Activated effector memory CD4-positive, alpha-beta T cell treated with Interleukin-2 at 50 U/mL for 16 hours (primary cell): ENCODE data around the gene CETP.

Experiments
- DNase-seq: peaks from one replicate; pipeline ENCODE4 v3.0.0-alpha.2; 2020

The CETP gene

DNA sequence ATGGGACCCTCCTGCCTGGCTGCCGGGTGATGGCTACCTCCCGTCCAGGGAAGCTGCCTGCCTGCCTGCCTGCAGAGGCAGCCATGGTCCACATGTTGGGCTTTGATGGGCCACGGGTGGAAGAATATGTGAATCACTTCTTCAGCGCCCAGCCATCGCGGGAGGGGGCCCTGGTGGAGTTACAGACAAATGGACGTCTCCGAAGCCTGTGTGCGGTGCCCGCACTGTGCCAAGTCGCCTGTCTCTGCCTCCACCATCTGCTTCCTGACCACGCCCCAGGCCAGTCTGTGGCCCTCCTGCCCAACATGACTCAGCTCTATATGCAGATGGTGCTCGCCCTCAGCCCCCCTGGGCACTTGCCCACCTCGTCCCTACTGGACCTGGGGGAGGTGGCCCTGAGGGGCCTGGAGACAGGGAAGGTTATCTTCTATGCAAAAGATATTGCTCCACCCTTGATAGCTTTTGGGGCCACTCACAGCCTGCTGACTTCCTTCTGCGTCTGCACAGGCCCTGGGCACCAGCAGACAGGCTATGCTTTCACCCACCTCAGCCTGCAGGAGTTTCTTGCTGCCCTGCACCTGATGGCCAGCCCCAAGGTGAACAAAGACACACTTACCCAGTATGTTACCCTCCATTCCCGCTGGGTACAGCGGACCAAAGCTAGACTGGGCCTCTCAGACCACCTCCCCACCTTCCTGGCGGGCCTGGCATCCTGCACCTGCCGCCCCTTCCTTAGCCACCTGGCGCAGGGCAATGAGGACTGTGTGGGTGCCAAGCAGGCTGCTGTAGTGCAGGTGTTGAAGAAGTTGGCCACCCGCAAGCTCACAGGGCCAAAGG, 64.4 kb downstream of the CETP start:
- DNase-seq = no peak

- DNase-seq = no peak
Measured at GRCh38 chr16:57026778-57027062, 65.0 kb downstream of the CETP start.

GRCh38 chr16:57027067-57027466, 65.3 kb downstream of the CETP start:
- DNase-seq = no peak

DNA sequence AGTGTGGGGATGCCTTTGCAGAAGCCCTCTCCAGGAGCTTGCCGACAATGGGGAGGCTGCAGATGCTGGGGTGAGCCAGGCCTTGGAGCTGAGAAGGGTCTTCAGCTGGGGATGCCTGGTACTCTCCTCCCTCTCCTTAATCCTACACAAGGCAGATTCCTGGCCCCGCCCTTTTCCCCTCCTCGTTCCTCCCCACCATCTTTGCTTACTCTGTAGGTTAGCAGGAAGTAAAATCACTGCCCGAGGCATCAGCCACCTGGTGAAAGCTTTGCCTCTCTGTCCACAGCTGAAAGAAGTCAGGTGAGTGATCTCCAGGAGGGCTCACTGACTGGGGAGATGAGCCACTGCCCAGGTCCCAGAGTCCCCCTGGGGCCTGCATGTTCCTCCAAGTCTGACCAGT, 66.3 kb downstream of the CETP start:
- no peak for DNase-seq

GRCh38 chr16:57029161-57030160, 67.7 kb downstream of the CETP start:
- no peak for DNase-seq

- no peak for DNase-seq
Measured at GRCh38 chr16:57030346-57030902, 68.7 kb downstream of the CETP start.

DNA sequence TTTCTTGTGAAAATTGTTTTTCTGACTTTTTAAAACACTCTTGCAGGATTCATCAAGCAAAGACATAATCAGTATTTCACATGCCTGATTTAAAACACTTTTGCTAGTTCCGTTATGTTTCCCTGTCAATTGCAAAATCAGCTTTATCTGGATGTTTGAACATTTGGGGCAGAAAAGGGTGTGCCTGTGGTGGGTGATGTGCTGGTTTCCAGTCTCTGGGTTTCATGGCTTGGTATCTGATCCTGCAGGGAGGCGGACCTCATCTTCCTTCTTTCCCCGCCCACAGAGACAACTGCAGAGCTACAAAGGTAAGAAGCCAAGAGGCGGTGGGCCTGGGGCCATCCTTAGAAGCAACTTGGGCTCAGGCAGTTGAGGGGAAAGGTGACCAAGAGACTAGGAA, 69.4 kb downstream of the CETP start:
- DNase-seq = no peak

GRCh38 chr16:57032346-57032745, 70.6 kb downstream of the CETP start:
- DNase-seq = no peak

DNA sequence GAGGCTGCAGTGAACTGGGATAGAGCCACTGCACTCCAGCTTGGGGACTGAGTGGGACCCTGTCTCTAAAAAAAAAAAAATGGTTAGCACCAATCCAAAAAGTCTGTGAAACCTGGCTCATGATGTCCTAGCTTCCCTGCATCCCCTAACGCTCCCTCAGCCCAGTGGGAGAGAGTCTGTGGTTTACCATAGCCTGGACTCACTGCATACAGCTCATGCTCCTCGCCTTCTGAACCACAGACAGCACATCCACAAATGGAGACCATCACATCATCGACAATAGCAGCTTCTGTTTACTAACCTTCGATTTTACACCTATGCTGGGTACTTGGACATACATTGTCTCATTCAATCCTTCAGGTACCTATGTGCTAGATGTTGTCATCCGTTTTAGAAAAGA, 71.2 kb downstream of the CETP start:
- DNase-seq = no peak
